HG03460 (cell line): ENCODE results near the gene TRMT112.

Experiments used
- ATAC-seq: cut with Tn5 transposase; IDR thresholded peaks from one replicate; pipeline ENCODE4 v1.9.1; 2021; ENCODE audit not compliant: unreplicated experiment

The TRMT112 gene

GRCh38 chr11:64351136-64351631, 33.8 kb upstream of the TRMT112 start:
- no peak for ATAC-seq

- no peak for ATAC-seq
These were observed 32.0 kb upstream of the TRMT112 start for GRCh38 chr11:64349404-64349803.

- no peak for ATAC-seq
These were observed 31.6 kb upstream of the TRMT112 start for GRCh38 chr11:64349025-64349387.

- no peak for ATAC-seq
These were observed 31.1 kb upstream of the TRMT112 start for GRCh38 chr11:64348383-64349024.

GRCh38 chr11:64347193-64347867, 30.0 kb upstream of the TRMT112 start:
- ATAC-seq: no peak

GRCh38 chr11:64344787-64345186, 27.4 kb upstream of the TRMT112 start:
- no peak for ATAC-seq

GRCh38 chr11:64343767-64344559, 26.6 kb upstream of the TRMT112 start:
- ATAC-seq: no peak

GRCh38 chr11:64342869-64343745, 25.7 kb upstream of the TRMT112 start:
- no peak for ATAC-seq

GRCh38 chr11:64341851-64342791, 24.8 kb upstream of the TRMT112 start:
- no peak for ATAC-seq

GRCh38 chr11:64341429-64341828, 24.1 kb upstream of the TRMT112 start:
- no peak for ATAC-seq

- peak; percentile 37 for ATAC-seq
These were observed 23.4 kb upstream of the TRMT112 start for GRCh38 chr11:64340671-64341335.

- ATAC-seq: peak; percentile 49
These were observed 22.5 kb upstream of the TRMT112 start, which contains the start of gene CCDC88B for GRCh38 chr11:64339754-64340408. Gene CCDC88B, plus strand, starts transcription at chr11:64340204. Its CDS starts 63 bp downstream, at chr11:64340267.

- ATAC-seq: no peak
These were observed 21.9 kb upstream of the TRMT112 start for GRCh38 chr11:64339286-64339685.

- no peak for ATAC-seq
These were observed 21.4 kb upstream of the TRMT112 start for GRCh38 chr11:64338716-64339115.

- ATAC-seq: no peak
These were observed 20.3 kb upstream of the TRMT112 start for GRCh38 chr11:64337538-64338249.

- peak; percentile 76 for ATAC-seq
These were observed 17.7 kb upstream of the TRMT112 start for GRCh38 chr11:64334764-64335735.

GRCh38 chr11:64333556-64333955, 16.2 kb upstream of the TRMT112 start:
- ATAC-seq: no peak
